WTC11 (cell line): ENCODE measurements around the gene VWF.

Experiments
- ATF3 ChIP-seq: sonication (generic); formaldehyde crosslinking; conservative IDR thresholded peaks from 2 replicates; pipeline ENCODE4 v1.8.1; 2022; ENCODE audit warnings: mild to moderate bottlenecking, missing genetic modification reagents
- ATF6 ChIP-seq: sonication (generic); formaldehyde crosslinking; IDR thresholded peaks from 2 replicates; pipeline ENCODE4 v1.8.1; 2023; ENCODE audit warnings: mild to moderate bottlenecking, missing genetic modification reagents
- CTCF ChIP-seq: fragments of 200-600 bp; IDR thresholded peaks from 2 replicates; pipeline ENCODE4 v1.8.0; 2022; ENCODE audit warnings: antibody characterized with exemption
- FOXJ3 ChIP-seq: sonication (generic); formaldehyde crosslinking; IDR thresholded peaks from 2 replicates; pipeline ENCODE4 v1.9.0; 2021; ENCODE audit warnings: missing genetic modification reagents, mild to moderate bottlenecking, borderline replicate concordance
- FOXK1 ChIP-seq: sonication (generic); formaldehyde crosslinking; IDR thresholded peaks from 2 replicates; pipeline ENCODE4 v1.8.0; 2022; ENCODE audit warnings: mild to moderate bottlenecking, moderate library complexity, missing genetic modification reagents
- MAX ChIP-seq: sonication (generic); formaldehyde crosslinking; IDR thresholded peaks from 2 replicates; pipeline ENCODE4 v1.8.0; 2022; ENCODE audit warnings: mild to moderate bottlenecking, missing genetic modification reagents
- PREB ChIP-seq: sonication (generic); formaldehyde crosslinking; IDR thresholded peaks from 2 replicates; pipeline ENCODE4 v1.8.1; 2022; ENCODE audit warnings: mild to moderate bottlenecking, missing genetic modification reagents, moderate library complexity, borderline replicate concordance
- ZNF263 ChIP-seq: sonication (generic); formaldehyde crosslinking; IDR thresholded peaks from 2 replicates; pipeline ENCODE4 v1.8.1; 2022; ENCODE audit warnings: low read depth, mild to moderate bottlenecking, moderate library complexity, missing genetic modification reagents
- ZNF532 ChIP-seq: fragments of 250-450 bp; sonication (Bioruptor Pico); IDR thresholded peaks from 2 replicates; pipeline ENCODE4 v1.9.0; 2021; ENCODE audit warnings: mild to moderate bottlenecking, borderline replicate concordance

GRCh38 chr12:6091786-6092566, 32.5 kb downstream of the VWF start:
- no peak for TF ChIP-seq ZNF263
- no peak for TF ChIP-seq CTCF
- no peak for TF ChIP-seq ATF6
- no peak for TF ChIP-seq MAX (CRISPR knock-in tag)
- no peak for TF ChIP-seq FOXJ3
- TF ChIP-seq PREB (CRISPR knock-in tag), result no peak
- TF ChIP-seq ATF3 (CRISPR knock-in tag), result no peak
- no peak for TF ChIP-seq FOXK1 (CRISPR knock-in tag)
- TF ChIP-seq ZNF532 (CRISPR knock-in tag), result no peak
